ENCODE data around the gene PCNX1. TPM values are rescaled to one million over a fixed set of nuclear protein-coding genes. Genes with fewer than 3 reads are reported as not detected.
A peak's percentile ranks its signal among the peaks of the same experiment; 100 is the strongest.

The PCNX1 gene
- polyA plus RNA-seq, 3 donors = 7.3 to 26.7 (median 8.1) TPM

GRCh38 chr14:71130491-71131179 is 223.4 kb downstream of the PCNX1 start:
- peak; percentile 31 to 54 (median 47) for DNase-seq
- peak overlapping the region; percentile 34 for H3K4me2 ChIP-seq (replicated peaks; ENCODE audit: extremely low read depth, low read length, poor library complexity, severe bottlenecking)
- H3K27ac Mint-ChIP-seq = peak overlapping the region in 2 of 7 donors; percentile 17 to 29
- no peaks in the 10 kb centered on the region for H3K36me3 Mint-ChIP-seq
- no peaks in the 10 kb centered on the region for H4K20me1 ChIP-seq (ENCODE audit: insufficient read depth, low read length)
- WGBS (ENCODE audit: insufficient coverage) = 33% methylated on average over 7 of the region's 11 CpGs
- intact Hi-C loops (cut with micrococcal nuclease) = loop anchor here in 1 of 2 donors (10.0 kb wide), 1 partner anchor 274 kb away; no protein-coding TSS in a partner anchor
- peak overlapping the region; percentile 12 for H3K9ac ChIP-seq (ENCODE audit: insufficient read depth, low read length, poor library complexity, severe bottlenecking)
- H3K9me3 ChIP-seq (replicated peaks in 1 of 2; ENCODE audit: control insufficient read depth in 1 of 2, insufficient read depth in 1 of 2, low read length in 2 of 2) = no peaks in the 10 kb centered on the region
- H3K27ac ChIP-seq (ENCODE audit: low read depth in 1 of 2, low read length in 2 of 2) = no peak overlapping the region
- H3K4me1 ChIP-seq (ENCODE audit: control insufficient read depth in 1 of 2, insufficient read depth in 2 of 2, low read length in 2 of 2) = peaks cover 11 to 12% of the 10 kb centered on the region in 2 donors
- no peak overlapping the region for H2AFZ ChIP-seq (ENCODE audit: insufficient read depth, low read depth, low read length, poor library complexity, severe bottlenecking)
- H3K27me3 ChIP-seq (ENCODE audit: control insufficient read depth in 2 of 2, insufficient read depth in 2 of 2, low read length in 2 of 2) = no peaks in the 10 kb centered on the region
- H3K4me1 Mint-ChIP-seq = peaks cover 16% of the 10 kb centered on the region
- TF ChIP-seq, protein P1, sequence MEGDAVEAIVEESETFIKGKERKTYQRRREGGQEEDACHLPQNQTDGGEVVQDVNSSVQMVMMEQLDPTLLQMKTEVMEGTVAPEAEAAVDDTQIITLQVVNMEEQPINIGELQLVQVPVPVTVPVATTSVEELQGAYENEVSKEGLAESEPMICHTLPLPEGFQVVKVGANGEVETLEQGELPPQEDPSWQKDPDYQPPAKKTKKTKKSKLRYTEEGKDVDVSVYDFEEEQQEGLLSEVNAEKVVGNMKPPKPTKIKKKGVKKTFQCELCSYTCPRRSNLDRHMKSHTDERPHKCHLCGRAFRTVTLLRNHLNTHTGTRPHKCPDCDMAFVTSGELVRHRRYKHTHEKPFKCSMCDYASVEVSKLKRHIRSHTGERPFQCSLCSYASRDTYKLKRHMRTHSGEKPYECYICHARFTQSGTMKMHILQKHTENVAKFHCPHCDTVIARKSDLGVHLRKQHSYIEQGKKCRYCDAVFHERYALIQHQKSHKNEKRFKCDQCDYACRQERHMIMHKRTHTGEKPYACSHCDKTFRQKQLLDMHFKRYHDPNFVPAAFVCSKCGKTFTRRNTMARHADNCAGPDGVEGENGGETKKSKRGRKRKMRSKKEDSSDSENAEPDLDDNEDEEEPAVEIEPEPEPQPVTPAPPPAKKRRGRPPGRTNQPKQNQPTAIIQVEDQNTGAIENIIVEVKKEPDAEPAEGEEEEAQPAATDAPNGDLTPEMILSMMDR (IDR thresholded peaks at IDR 0.05) = no peak
- peaks cover 1 to 4% (median 3%) of the 10 kb centered on the region in 3 donors for H3K27me3 Mint-ChIP-seq (ENCODE audit: low read depth in 3 of 3)
- H3K9me3 Mint-ChIP-seq = peaks cover 0 to 2% (median 0%) of the 10 kb centered on the region in 7 donors
- no peaks in the 10 kb centered on the region for H3K36me3 ChIP-seq (replicated peaks in 1 of 2; ENCODE audit: control insufficient read depth in 1 of 2, insufficient read depth in 2 of 2, low read length in 2 of 2)
- H3K4me3 ChIP-seq (replicated peaks in 1 of 3; ENCODE audit: low read depth in 2 of 3, low read length in 3 of 3) = peak overlapping the region in 2 of 3 experiments; percentile 7 to 46
- peak overlapping the region in 1 of 2 donors; percentile 67 for H3K4me3 Mint-ChIP-seq
- H3K79me2 ChIP-seq (ENCODE audit: insufficient read depth, low read length) = no peaks in the 10 kb centered on the region

DNA sequence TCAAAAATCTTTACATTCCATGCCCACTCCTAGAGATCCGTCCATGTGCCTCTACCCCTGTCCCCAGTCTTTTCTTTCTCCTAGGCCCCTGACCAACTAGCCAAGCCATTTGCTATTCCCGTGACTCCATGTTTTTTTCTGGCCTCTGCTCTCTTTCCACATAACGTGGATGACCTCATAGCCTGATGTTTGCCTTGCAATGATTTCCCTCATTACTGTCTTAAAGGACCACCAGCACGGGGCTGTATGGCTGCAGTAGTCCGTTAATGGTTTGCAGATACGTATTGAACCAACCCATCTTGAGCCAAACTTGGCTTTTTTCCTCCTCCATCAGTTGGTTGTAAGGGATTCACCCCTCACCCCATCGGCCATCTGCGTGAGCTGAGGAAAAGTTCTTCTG is 226.0 kb downstream of the PCNX1 start:
- no peaks in the 10 kb centered on the region for H3K36me3 Mint-ChIP-seq
- DNase-seq = no peak
- Histone ChIP-seq H4K20me1 (ENCODE audit: insufficient read depth, low read length) (no peaks in the 10 kb centered on the region), H3K79me2 (ENCODE audit: insufficient read depth, low read length) (no peaks in the 10 kb centered on the region), H3K9ac (ENCODE audit: insufficient read depth, low read length, poor library complexity, severe bottlenecking) (no peak overlapping the region), H3K4me1 (ENCODE audit: control insufficient read depth in 1 of 2, insufficient read depth in 2 of 2, low read length in 2 of 2) (peaks cover 11 to 12% of the 10 kb centered on the region in 2 donors), H3K9me3 (replicated peaks in 1 of 2; ENCODE audit: control insufficient read depth in 1 of 2, insufficient read depth in 1 of 2, low read length in 2 of 2) (peaks cover 0 to 2% of the 10 kb centered on the region in 2 donors), H3K4me2 (replicated peaks; ENCODE audit: extremely low read depth, low read length, poor library complexity, severe bottlenecking) (no peak overlapping the region), H3K36me3 (replicated peaks in 1 of 2; ENCODE audit: control insufficient read depth in 1 of 2, insufficient read depth in 2 of 2, low read length in 2 of 2) (no peaks in the 10 kb centered on the region), H3K27me3 (ENCODE audit: control insufficient read depth in 2 of 2, insufficient read depth in 2 of 2, low read length in 2 of 2) (no peaks in the 10 kb centered on the region), H2AFZ (ENCODE audit: insufficient read depth, low read depth, low read length, poor library complexity, severe bottlenecking) (no peak overlapping the region), H3K27ac (ENCODE audit: low read depth in 1 of 2, low read length in 2 of 2) (no peak overlapping the region), H3K4me3 (replicated peaks in 1 of 3; ENCODE audit: low read depth in 2 of 3, low read length in 3 of 3) (no peak overlapping the region)
- H3K9me3 Mint-ChIP-seq = peaks cover 0 to 7% (median 3%) of the 10 kb centered on the region in 7 donors
- peaks cover 16% of the 10 kb centered on the region for H3K4me1 Mint-ChIP-seq
- peaks cover 1 to 4% (median 2%) of the 10 kb centered on the region in 3 donors for H3K27me3 Mint-ChIP-seq (ENCODE audit: low read depth in 3 of 3)
- H3K27ac Mint-ChIP-seq = peak overlapping the region in 1 of 7 donors; percentile 72
- TF ChIP-seq, protein P1 (IDR thresholded peaks at IDR 0.05) = no peak
- WGBS (ENCODE audit: insufficient coverage) = 94% methylated on average over 5 of the region's 8 CpGs
- H3K4me3 Mint-ChIP-seq = no peak overlapping the region
- intact Hi-C loops (cut with micrococcal nuclease) = loop anchor here in 1 of 2 donors (10.0 kb wide), 1 partner anchor 272 kb away; no protein-coding TSS in a partner anchor

Measured in CD14-positive monocyte (primary cell).